Gastrocnemius medialis (tissue), 4 donors: ENCODE data around the gene PRIM2.
"Not testable (repeated sequence)": the region's sequence is repeated elsewhere in the genome, so short reads cannot be mapped to it uniquely, and the experiment has no call there.

Experiments used
- POLR2A ChIP-seq, 2 donors: fragments of 450-650 bp; IDR thresholded peaks; one replicate each; pipeline ENCODE4 v1.6.1; 2017; ENCODE audit warnings: antibody characterized with exemption in 2 of 2, mild to moderate bottlenecking in 2 of 2, moderate library complexity in 2 of 2
- TF ChIP-seq, protein P1 (sequence below), 5 experiments: fragments of 450-650 bp in 3 of 5; fragments of 200-600 bp in 2 of 5; sonication (generic) in 2 of 5; IDR thresholded peaks in 4 of 5; conservative IDR thresholded peaks in 1 of 5; 1 replicate in 4 of 5; 2 replicates in 1 of 5; pipeline ENCODE4 v1.5.1; 2016 to 2019; ENCODE audit warnings: antibody characterized with exemption in 5 of 5, mild to moderate bottlenecking in 3 of 5, moderate library complexity in 3 of 5

DNA sequence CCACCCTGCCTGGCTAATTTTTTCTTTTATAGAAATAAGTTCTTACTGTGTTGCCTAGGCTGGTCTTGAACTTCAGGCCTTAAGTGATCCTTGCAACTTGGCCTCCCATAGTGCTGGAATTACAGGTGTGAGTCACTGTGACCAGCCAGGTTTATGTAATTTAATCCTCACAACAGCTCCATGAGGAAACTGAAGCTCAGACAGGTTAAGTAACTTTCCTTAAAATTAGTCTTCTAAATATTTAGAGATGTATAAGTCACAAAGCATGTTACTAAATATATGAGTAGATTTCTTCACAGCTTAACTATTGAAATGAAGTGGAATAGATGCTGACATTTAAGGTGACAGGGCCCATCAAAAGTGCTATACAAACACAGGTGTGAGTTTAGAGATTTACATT is 30.2 kb downstream of the PRIM2 start:
- TF ChIP-seq, protein P1, sequence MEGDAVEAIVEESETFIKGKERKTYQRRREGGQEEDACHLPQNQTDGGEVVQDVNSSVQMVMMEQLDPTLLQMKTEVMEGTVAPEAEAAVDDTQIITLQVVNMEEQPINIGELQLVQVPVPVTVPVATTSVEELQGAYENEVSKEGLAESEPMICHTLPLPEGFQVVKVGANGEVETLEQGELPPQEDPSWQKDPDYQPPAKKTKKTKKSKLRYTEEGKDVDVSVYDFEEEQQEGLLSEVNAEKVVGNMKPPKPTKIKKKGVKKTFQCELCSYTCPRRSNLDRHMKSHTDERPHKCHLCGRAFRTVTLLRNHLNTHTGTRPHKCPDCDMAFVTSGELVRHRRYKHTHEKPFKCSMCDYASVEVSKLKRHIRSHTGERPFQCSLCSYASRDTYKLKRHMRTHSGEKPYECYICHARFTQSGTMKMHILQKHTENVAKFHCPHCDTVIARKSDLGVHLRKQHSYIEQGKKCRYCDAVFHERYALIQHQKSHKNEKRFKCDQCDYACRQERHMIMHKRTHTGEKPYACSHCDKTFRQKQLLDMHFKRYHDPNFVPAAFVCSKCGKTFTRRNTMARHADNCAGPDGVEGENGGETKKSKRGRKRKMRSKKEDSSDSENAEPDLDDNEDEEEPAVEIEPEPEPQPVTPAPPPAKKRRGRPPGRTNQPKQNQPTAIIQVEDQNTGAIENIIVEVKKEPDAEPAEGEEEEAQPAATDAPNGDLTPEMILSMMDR (IDR thresholded peaks at IDR 0.05 in 4 of 5, conservative IDR thresholded peaks at IDR 0.05 in 1 of 5): not testable (repeated sequence)
- not testable (repeated sequence) for TF ChIP-seq POLR2A (IDR thresholded peaks at IDR 0.05)
